GM19468 (cell line): Measurements from ENCODE around the gene CAPZB.
"Not testable (repeated sequence)": the region's sequence is repeated elsewhere in the genome, so short reads cannot be mapped to it uniquely, and the experiment has no call there.

ENCODE experiments used
- ATAC-seq: cut with Tn5 transposase; IDR thresholded peaks from one replicate; pipeline ENCODE4 v1.9.1; 2021; ENCODE audit warnings: mild to moderate bottlenecking, moderate library complexity, moderate number of reproducible peaks; ENCODE audit not compliant: unreplicated experiment; ENCODE audit errors: extremely low read depth

The CAPZB gene

GRCh38 chr1:19304081-19304480 is 181.3 kb downstream of the CAPZB start:
- not testable (repeated sequence) for ATAC-seq

- ATAC-seq, result no peak
These were observed 185.1 kb downstream of the CAPZB start for GRCh38 chr1:19300211-19300610.

- ATAC-seq, result no peak
These were observed 190.7 kb downstream of the CAPZB start for GRCh38 chr1:19294638-19295037.

- no peak for ATAC-seq
These were observed 196.1 kb downstream of the CAPZB start for GRCh38 chr1:19289244-19289643.
